Lower leg skin (tissue), 4 donors: ENCODE data around the gene GAB1. TPM values are rescaled to one million over a fixed set of nuclear protein-coding genes. Genes with fewer than 3 reads are reported as not detected.

Experiments used
- DNase-seq, 2 donors: peaks; one replicate each; pipeline ENCODE4 v3.0.0-alpha.2; 2019; ENCODE audit warnings: low spot score in 2 of 2
- H3K4me3 ChIP-seq: fragments of 200-600 bp; sonication (generic); 2 replicates; pipeline ENCODE4 v1.5.1; 2017; ENCODE audit warnings: mild to moderate bottlenecking, low read depth; ENCODE audit not compliant: poor library complexity, severe bottlenecking
- POLR2A ChIP-seq, 2 donors: fragments of 450-650 bp; IDR thresholded peaks; one replicate each; pipeline ENCODE4 v1.6.1; 2016 to 2017; ENCODE audit warnings: antibody characterized with exemption in 2 of 2, mild to moderate bottlenecking in 1 of 2, moderate library complexity in 1 of 2
- WGBS, 2 donors: methylation state at CpG; one replicate each; pipeline ENCODE4 v1.1.5; 2018; 5-methylcytosine and 5-hydroxymethylcytosine counted together
- intact Hi-C: fragments of 100-400 bp; cut with DNase I; formaldehyde crosslinking; loops from one replicate; pipeline ENCODE4 v1.15.0; 2023; ENCODE audit warnings: low total_unique reads
- total RNA-seq, 4 donors: library from RNA; depleted of rRNA; stranded (reverse); fragments of >200 nt; gene quantifications; one replicate each; pipeline ENCODE4 v1.1.0, GENCODE V29; 2016
- TF ChIP-seq, protein P1 (sequence below), 3 donors: fragments of 450-650 bp; IDR thresholded peaks; one replicate each; pipeline ENCODE4 v1.5.1; 2016; ENCODE audit warnings: antibody characterized with exemption in 3 of 3, mild to moderate bottlenecking in 3 of 3, moderate library complexity in 2 of 3

The GAB1 gene
- total RNA-seq, 4 donors from 2014 or later: 25.7 to 42.9 (median 37.3) TPM

GRCh38 chr4:143411527-143412419 is 75.1 kb downstream of the GAB1 start:
- no peak for DNase-seq
- TF ChIP-seq POLR2A (IDR thresholded peaks at IDR 0.05): no peak
- TF ChIP-seq, protein P1, sequence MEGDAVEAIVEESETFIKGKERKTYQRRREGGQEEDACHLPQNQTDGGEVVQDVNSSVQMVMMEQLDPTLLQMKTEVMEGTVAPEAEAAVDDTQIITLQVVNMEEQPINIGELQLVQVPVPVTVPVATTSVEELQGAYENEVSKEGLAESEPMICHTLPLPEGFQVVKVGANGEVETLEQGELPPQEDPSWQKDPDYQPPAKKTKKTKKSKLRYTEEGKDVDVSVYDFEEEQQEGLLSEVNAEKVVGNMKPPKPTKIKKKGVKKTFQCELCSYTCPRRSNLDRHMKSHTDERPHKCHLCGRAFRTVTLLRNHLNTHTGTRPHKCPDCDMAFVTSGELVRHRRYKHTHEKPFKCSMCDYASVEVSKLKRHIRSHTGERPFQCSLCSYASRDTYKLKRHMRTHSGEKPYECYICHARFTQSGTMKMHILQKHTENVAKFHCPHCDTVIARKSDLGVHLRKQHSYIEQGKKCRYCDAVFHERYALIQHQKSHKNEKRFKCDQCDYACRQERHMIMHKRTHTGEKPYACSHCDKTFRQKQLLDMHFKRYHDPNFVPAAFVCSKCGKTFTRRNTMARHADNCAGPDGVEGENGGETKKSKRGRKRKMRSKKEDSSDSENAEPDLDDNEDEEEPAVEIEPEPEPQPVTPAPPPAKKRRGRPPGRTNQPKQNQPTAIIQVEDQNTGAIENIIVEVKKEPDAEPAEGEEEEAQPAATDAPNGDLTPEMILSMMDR (IDR thresholded peaks at IDR 0.05): no peak
- intact Hi-C loops: no loop called here
- 27 to 33% methylated on average over 7 of the region's 7 CpGs for WGBS, 2 donors
- no peak overlapping the region for H3K4me3 ChIP-seq

- 83 to 94% methylated on average over 3 of the region's 3 CpGs for WGBS, 2 donors
- no peak overlapping the region for H3K4me3 ChIP-seq
- TF ChIP-seq, protein P1 (IDR thresholded peaks at IDR 0.05): no peak
- TF ChIP-seq POLR2A (IDR thresholded peaks at IDR 0.05): no peak
- no peak for DNase-seq
- intact Hi-C loops: no loop called here
These were observed 75.7 kb downstream of the GAB1 start for GRCh38 chr4:143412420-143412758.

DNA sequence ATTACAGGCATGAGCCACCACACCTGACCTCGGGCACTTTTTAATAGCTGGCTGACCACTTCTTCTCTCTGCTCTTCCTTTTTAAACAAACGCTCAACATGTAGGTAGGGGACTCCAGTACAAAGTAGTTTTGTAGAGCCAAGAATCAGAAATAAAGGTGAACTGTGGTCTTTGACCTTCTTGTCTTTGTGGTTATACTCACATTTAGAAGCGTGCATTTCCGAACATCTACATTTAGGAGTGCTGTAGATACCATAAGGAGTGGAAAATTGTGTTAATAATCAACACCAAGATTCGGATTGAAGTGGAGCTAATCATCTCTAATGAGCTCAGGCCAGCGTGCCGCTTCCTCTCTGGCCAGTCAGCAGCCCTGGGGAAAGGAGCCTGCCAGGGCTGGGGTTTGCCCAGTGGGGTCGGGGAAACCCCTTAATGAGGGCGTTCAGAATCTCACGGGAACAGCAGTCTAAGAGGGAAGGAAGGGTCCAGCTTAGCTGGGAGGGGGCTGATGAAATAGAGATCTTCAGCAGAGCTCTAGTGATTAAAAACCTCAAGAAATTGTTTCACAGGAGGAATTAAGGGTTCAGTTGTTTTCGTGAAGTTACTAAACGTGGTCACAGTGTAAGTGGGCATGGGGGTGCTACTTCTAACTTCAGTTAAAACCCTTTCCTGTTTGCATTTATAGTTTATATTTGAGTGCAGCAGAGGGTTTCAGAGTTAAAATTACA is 81.2 kb downstream of the GAB1 start:
- intact Hi-C loops: no loop called here
- no peak for TF ChIP-seq POLR2A (IDR thresholded peaks at IDR 0.05)
- TF ChIP-seq, protein P1 (IDR thresholded peaks at IDR 0.05): no peak
- H3K4me3 ChIP-seq: no peak overlapping the region
- DNase-seq: no peak
- WGBS, 2 donors: 75 to 88% methylated on average over 12 of the region's 12 CpGs

GRCh38 chr4:143420227-143420626 is 83.6 kb downstream of the GAB1 start:
- WGBS, 2 donors: 79 to 80% methylated on average over 2 of the region's 2 CpGs
- intact Hi-C loops: no loop called here
- no peak for TF ChIP-seq POLR2A (IDR thresholded peaks at IDR 0.05)
- TF ChIP-seq, protein P1 (IDR thresholded peaks at IDR 0.05): no peak
- H3K4me3 ChIP-seq: no peak overlapping the region
- DNase-seq: no peak

- WGBS, 2 donors: 71 to 92% methylated on average over 1 of the region's 1 CpG
- no peak for DNase-seq
- intact Hi-C loops: no loop called here
- no peak for TF ChIP-seq POLR2A (IDR thresholded peaks at IDR 0.05)
- no peak overlapping the region for H3K4me3 ChIP-seq
These were observed 84.9 kb downstream of the GAB1 start for GRCh38 chr4:143421609-143422008.

- intact Hi-C loops: no loop called here
- DNase-seq: no peak
- no peak overlapping the region for H3K4me3 ChIP-seq
- TF ChIP-seq POLR2A (IDR thresholded peaks at IDR 0.05): no peak
- TF ChIP-seq, protein P1 (IDR thresholded peaks at IDR 0.05): no peak
These were observed 87.6 kb downstream of the GAB1 start for GRCh38 chr4:143424276-143424675.
